D721Med (cell line): Measurements from ENCODE around the gene VAT1L.

ENCODE experiments used
- DNase-seq: peaks from one replicate; pipeline ENCODE4 v3.0.0; 2011; ENCODE audit warnings: low spot score; ENCODE audit not compliant: insufficient read length
- FAIRE-seq: peaks from 2 replicates; lab custom pipeline; 2011; peaks lifted over from hg19 to GRCh38; lab: Jason Lieb, UNC
- TF ChIP-seq, protein P1 (sequence below): IDR thresholded peaks from 2 replicates; pipeline ENCODE4 v1.5.1; 2012; ENCODE audit warnings: mild to moderate bottlenecking, control low read depth; ENCODE audit not compliant: insufficient read depth; ENCODE audit errors: missing control alignments

Gene VAT1L

DNA sequence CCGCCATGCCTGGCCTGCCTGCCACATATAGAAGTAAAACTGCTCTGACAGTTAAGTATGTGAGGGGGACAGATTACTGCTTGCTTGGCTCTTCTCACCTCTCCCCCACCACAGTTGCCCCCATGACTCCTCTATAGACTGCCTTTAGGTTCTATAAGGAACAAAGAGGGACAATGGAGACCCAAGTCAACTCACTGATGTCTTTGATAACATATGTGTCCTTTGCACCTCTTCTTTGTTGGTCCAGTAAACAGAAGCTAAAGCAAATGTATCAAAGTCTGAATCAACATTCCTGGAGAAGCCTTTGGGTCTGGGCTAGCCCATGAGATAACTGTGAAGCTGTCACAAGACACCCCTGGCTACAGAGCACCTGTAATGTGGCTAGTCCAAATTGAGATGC lies 38.9 kb upstream of the VAT1L start:
- DNase-seq (no peak), FAIRE-seq (no peak)
- TF ChIP-seq, protein P1, sequence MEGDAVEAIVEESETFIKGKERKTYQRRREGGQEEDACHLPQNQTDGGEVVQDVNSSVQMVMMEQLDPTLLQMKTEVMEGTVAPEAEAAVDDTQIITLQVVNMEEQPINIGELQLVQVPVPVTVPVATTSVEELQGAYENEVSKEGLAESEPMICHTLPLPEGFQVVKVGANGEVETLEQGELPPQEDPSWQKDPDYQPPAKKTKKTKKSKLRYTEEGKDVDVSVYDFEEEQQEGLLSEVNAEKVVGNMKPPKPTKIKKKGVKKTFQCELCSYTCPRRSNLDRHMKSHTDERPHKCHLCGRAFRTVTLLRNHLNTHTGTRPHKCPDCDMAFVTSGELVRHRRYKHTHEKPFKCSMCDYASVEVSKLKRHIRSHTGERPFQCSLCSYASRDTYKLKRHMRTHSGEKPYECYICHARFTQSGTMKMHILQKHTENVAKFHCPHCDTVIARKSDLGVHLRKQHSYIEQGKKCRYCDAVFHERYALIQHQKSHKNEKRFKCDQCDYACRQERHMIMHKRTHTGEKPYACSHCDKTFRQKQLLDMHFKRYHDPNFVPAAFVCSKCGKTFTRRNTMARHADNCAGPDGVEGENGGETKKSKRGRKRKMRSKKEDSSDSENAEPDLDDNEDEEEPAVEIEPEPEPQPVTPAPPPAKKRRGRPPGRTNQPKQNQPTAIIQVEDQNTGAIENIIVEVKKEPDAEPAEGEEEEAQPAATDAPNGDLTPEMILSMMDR = no peak

DNA sequence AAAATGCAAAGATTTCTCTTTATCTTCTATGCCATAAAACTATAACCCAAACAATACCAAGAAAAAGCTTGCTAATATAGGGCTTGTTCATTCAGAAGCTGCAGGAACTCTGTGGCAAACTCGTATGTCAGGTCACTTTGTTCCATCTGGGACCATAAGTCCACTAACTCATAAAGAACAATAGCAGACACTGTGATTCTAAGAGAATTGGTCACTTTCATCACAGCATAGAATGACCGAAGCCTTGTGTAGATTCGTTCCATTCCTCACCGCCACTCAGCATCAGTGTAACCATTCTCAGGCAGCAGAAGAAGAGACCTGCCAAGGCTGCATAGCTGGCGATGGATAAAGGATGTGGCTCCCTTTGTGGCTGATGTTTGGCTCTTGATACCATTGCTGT lies 30.3 kb upstream of the VAT1L start:
- TF ChIP-seq, protein P1 = no peak
- FAIRE-seq = no peak
- no peak for DNase-seq

DNA sequence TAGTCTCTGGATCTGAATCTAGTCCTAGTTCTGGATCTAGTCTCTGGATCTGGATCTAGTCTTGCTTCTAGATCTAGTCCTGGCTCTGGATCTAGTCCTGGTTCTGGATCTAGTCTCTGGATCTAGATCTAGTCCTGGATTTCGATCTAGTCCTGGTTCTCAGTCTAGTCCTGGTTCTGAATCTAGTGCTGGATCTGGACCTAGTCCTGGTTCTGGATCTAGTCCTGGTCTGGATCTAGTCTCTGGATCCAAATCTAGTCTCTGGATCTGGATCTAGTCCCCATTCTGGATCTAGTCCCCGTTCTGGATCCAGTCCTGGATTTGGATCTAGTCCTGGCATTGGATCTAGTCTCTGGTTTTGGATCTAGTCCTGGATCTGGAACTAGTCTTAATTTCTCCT lies 29.9 kb upstream of the VAT1L start:
- TF ChIP-seq, protein P1 = no peak
- no peak for DNase-seq
- FAIRE-seq = no peak

DNA sequence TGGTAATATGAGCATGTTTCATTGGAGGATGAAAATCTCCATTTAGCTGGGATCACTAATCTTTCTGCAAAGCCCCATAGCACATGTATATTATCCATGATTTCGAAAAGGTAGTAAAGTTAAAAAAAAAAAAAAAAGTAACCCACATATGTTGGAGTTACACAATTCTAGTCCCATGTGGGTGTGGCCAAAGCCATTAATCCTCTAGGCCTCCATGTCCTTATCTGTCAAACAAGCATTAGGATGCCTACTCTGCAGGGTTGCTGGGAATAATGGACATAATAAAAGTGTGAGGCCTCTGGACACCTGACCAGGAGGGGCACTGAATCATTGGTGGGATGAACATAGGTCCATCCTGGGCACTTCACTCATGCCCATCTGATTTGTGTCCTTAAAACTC lies 29.2 kb upstream of the VAT1L start:
- FAIRE-seq (no peak), DNase-seq (no peak)
- TF ChIP-seq, protein P1 = no peak

DNA sequence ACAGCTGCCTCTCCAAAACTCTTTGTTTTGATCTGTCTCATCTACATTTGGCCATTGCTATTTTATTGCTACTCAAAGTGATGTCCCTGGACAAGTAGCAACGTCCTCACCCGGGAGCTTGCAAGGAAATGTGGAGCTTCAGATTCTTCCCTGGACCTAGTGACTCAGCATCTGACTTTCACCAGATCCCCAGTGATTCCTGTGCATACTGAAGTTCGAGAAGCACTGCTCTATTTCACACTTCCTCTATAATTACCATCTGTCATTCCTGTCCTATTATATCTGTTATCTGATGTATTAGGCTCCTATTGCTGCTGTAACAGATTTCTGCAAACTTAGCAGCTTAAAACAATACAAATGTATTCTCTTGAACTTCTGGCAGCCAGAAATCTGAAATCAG lies 28.5 kb upstream of the VAT1L start:
- FAIRE-seq (no peak), DNase-seq (no peak)
- TF ChIP-seq, protein P1 = no peak

DNA sequence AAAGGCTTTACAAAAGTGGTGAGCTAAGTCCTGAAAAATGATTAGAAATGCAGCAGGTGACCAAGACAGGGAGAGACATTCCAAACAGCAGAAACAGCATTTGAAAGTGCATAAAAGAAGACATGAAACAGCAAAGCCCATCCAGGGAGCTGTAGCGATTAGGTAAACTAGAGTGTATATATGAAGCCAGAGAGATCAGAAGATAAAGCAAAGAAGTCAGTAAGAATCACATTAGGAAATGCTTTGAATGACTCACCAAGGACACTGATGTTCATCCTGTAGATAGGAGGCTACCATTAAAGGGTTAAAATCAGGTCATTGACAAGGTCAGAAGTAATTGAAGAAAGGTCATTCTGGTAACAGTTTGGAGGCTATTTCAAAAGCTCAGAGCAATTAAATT lies 27.6 kb upstream of the VAT1L start:
- TF ChIP-seq, protein P1 = no peak
- DNase-seq (no peak), FAIRE-seq (no peak)

DNA sequence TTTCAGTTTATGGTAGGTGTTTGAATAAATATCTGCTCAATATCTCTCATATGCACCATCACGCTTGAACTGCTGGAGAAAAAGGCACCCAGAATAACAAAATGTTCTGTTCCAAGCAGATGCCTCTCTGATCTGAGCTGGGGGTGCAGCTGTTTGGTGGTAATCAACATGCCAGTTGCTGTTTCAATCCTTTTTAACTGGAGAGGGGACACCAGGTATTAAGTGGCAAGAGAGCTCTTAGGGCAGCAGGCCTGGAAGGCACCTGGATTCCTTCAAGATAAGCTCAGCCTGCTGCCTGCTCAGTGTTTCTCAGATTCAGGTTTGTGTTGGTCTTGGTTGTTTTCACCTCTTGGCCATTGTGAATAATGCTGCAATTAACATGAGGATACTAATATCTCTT lies 27.2 kb upstream of the VAT1L start:
- TF ChIP-seq, protein P1 = no peak
- DNase-seq (no peak), FAIRE-seq (no peak)
